NCI-H1092 treated with DMSO at 0.1 percent for 48 hours (cell line): ENCODE measurements around the gene MAD1L1.

Experiments
- DNase-seq: peaks from one replicate; lab custom pipeline; 2025; lab: John Stamatoyannopoulos, UW

The MAD1L1 gene

DNA sequence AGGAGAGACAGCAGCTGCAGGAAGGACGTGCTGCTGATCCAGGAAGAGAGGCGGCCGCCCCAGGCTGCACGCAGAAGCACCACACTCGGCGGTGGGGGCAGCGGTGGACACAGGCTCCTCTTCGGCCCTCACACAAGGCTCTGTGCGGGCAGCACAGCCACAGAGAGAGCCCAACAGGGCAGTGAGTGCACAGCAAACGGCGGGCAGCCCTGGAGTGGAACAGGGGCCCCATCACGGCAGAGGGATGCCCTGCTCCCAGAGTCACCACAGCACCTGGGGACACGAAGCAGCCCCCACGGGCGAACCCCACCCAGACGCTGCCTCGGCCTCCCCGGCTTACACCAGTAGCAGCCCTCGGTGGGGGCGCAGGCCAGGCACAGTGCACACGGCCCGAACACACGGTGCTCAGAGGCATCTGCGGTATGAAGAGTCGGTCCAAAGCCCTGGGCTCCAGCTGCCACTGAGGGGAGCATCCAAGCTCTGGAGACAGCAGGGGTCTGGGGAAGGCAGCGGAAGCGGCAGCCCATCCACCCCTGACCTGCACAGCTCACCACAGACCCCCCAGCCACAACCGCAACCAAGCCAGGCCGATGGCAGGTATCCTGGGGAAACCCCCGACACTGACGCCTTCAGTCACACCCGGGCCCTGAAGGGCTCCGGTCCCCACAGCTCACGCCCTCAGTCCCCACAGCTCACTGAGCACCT lies 26.1 kb upstream of the MAD1L1 start:
- DNase-seq, result no peak

DNA sequence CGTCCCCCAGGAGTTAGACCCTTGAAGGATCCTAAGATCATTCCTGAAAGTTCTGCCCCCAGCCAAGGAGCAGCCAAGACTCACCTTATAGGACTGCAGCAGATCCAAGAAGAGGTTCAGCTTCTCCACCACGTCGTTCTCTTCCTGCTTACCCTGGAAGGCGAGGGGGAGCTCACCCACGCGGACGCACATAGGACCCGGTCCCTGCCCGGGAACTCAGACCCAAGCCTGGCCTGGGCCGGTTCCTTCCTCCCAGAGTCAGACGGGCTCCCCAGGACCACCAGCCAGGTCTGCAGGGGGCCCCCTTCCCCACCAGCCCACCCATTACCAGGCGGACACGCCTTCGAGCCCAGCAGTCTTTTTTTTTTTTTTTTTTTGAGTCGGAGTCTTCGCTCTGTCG lies 24.9 kb upstream of the MAD1L1 start:
- DNase-seq, result no peak

DNA sequence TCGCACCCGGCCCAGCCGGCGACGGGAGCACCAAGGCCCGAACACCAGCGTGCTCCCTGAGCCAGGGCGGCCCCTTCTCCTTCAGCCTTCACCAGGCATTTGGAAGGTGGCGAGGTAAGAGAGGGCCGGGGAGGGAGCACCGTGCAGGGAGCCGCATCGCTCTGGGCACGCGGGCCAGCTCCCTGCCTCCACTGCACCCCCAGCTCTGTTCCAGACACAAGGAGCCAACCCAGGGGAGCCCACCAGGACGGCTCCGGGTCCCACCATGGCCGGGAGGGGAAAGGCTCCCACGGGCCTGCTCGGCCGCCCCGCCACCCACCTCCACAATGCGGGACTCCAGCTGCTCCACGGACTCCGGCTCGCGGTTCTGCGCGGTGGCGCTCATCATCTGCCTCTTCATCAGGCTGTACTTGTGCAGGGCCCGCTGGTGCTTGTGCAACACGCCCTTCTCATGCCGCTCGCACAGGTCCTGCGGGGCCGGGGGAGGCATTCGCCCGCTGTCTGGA lies 24.4 kb upstream of the MAD1L1 start:
- no peak for DNase-seq

DNA sequence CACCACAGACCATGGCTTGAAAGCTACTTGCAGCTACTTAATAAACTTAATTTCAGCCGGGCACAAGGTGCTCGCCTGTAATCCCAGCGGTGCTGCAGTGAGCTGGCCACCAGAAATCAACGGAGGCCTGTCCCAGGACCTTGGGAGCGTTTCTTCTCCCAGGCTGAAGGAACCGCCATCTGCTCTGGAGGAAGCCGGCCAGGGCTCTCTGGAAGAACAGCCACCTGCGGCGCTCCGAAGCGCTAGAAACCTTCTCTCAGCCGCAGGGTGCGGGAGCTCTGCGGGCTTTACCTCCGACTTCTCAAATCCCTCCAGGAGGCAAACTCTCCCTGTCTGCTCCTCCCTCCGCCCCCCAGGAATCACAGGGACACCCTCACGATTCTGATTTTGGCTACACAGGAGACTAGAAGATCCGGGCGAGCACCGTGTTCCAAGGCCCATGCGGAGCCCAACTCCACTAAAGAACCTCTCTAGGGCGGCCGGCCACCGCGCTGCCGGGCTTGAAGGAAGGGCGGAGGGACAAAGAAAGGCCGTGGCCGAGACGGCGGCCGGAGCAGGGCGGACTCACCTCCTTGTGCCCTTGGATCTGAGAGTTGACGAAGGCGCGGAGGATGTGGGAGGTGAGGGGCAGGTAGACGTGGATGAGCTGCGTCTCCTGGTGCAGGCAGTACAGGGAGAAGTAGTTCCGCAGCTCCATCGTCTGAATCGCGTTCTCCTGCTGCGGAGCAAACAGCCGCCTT lies 23.7 kb upstream of the MAD1L1 start:
- no peak for DNase-seq

DNA sequence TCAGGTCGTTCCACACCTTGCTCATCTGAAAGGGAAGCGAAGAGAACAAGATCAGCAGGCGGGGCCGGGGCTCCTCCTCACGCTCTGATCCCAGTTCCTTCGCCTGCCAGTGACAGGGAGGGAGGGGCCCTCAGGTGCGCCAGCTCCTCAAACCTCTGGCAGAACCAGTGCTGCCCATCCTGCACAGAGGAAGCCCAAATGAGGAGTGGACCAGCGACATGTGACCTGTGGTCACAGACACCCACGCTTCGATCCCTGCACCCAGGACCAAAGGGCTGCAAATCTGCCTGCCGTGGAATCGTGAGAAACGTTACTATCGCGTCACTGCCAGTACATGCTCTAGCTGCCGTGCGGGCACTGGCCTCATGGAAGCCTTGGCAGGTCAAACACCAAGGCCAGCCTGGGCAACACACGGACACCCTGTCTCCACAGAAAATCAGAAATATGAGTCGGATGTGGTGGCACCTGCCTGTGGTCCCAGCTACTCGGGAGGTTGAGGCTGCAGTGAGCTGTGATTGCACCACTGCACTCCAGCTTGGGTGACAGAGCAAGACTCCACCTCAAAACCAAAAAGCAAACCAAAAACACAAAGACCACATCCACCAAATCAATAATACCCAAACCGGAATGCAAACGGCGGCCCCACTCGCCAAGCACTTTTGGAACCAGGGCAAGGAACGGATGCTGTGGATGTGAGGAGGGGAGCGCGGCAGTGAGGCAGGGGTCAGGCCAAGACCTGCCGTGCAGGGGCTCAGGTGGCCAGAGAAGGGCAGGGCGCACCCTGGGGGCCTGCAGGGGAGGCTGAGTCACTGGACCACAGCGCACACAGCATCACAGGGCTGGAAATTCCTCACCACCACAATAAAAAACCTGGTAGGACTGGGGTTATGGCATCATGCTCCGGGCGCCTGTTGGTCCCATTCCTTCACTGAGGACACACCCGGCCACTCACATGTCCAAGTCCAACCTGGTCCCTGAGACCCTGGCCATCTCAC lies 22.7 kb upstream of the MAD1L1 start:
- DNase-seq, result no peak

DNA sequence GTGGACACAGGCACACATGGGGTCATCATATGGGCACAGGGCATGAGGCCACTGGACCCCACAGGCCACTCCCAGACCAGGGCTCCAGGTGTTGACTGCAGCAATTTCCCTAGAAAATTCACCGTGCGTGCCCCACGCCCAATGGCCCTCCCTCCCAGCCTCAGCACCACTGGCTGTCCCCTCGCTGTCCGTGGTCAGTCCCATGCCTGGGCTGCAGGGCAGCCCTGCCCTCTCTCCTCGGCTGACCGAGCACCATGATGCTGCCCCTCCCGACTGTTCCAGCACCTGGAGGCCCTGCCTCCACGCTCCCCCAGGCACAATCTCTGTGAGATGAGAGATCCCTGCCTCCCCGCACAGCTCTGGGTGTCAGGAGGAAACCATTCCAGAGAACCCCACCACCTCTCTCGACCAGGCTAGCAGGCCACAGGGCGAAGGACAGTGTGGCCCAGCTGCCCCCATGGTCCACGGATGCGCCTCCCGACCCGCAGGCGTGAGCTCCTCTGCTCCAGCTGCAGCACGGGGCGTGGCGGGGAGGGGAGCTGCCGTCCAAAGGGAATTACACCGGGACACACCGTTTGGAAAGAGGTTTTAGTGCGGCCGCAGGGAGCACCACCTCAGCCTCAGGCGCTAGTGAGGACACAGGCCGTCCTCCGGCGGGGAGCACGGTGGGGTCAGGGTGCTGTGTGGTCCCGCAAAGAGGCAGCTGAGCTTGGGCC lies 21.8 kb upstream of the MAD1L1 start:
- DNase-seq, result no peak

DNA sequence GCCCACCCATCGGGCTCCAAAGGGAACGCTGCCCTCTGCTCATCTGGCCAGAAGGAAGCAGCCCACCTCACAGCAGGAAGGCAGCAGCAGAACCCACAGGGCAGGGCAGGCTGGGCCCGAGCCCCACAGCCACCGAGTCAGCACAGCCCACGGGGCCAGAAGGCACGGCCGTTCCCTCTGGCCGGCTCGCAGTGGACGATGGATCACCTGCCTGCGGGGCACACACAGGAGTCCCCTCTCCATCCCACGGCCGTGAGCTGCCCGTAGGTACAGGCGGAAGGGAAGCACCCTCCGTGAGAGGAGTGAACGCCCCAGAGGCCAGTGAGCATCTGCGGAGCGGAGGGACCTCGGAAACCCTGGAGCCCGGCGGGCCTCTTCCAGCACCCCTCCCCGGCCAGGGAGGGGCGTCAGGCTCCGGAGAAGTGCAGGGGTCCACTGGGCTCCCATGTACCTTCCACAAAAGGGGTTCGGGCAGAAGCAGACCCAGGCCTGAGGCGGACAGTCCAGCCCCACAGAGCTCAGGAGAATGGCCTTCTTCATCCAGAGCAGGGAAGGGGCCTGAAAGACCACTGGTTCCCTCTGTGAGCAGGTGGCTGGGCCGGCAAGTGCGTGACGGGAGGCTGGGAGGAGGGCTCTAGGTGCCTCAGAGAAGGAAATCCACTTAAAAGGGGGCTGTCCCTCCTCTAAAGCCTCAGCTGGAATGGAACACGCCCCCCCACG lies 20.9 kb upstream of the MAD1L1 start:
- DNase-seq, result no peak

DNA sequence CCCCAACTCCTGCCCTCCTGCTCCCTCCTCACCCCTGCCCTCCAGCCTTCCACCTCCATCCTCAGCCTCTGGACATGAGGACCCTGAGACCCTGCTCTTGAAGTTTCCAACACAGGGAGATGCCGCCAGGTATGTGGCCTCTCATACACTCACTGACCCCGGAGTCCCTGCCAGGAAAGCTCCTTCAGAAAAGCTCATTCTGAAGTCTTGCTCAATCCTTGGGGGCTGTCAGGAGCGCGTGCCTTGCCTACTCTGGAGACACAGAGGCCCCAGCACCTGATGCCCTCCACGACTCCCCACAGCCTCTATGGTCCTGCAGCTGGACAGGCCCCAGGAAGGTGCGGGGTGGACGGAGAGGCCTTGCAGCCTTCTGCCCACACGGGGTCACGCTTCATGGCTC lies 20.3 kb upstream of the MAD1L1 start:
- DNase-seq, result no peak

DNA sequence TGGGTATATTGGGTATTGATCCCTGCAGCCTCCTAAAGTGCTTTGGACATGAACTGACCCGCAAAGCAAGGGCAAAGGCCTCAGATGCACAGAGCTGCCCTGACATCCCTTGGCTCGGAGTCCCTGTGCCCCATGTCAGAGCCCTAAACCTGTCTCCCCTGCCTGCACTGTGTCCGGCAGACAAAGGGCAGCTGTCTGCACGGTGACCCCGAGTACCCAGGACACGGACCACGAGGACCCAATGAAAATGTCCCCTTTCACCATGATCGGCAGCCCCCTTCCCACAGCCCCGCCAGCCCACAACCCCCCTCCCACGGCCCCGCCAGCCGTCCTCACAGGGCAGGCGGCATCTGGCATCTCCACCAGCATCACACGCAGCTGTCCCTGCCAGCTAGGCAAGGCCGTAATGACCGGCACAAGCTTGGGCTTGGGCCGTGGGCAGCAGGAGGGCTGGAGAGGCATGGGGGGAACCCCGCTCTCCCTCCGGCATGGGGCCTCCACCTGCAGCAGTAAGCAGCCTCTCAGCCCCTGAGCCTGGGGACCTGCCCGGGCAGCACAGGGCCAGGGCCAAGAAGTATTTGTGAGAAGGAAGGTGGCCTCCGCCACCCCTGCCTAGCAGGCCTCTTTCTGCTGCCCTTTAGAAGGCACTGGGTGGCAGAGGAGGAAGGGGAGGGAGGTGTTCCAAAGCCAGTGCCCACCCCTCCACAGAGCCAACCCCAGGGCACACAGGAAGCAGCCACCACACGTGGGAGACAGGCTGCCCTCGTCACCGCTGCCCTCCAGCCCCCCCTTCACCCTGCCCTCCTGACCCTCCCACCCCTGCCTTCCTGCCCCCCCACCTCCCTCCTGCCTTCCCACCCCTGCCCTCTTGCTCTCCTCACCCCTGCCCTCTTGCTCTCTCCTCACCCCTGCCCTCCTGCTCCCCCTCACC lies 19.4 kb upstream of the MAD1L1 start:
- peak; percentile 4 for DNase-seq

DNA sequence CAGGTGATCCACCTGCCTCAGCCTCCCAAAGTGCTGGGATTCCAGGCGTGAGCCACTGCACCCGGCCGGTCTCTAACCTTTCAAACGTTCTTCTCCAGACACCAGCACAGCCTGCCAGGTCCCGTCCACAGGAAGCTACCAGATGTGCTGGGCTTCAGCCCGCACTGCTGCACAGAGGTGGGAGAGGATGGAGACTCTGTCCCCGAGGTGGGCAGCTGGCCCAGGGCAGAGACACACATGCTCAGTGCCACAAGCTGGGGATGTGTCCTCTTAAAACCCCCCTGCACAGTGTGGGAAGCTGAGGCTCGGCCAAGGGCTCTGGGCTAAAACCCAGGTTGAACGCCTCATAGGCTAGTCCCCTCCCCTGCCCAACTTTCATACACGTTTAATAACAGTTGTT lies 18.6 kb upstream of the MAD1L1 start:
- no peak for DNase-seq

DNA sequence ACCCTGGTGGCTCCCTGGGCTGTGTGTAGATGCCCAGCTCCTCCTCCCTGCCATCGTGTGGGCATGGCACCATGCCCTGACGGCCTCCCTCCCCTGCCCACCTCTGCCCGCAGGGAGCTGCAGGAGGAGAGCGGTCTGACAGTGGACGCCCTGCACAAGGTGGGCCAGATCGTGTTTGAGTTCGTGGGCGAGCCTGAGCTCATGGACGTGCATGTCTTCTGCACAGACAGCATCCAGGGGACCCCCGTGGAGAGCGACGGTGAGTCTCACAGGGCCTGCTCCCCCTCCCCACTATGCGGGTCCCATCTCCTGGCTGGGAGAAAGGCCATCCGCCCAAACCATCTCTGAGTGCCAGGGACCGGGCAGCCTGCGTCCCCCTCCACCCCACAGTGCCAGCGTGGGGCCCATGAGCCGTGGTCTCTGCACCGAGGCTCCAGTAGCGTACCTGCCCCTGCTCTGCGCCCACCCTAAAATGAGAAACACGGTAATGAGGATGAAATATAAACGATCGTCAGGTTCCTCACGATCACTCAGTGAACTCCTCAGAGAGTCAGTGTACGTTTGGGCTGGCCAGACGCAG lies 17.1 kb upstream of the MAD1L1 start:
- no peak for DNase-seq

DNA sequence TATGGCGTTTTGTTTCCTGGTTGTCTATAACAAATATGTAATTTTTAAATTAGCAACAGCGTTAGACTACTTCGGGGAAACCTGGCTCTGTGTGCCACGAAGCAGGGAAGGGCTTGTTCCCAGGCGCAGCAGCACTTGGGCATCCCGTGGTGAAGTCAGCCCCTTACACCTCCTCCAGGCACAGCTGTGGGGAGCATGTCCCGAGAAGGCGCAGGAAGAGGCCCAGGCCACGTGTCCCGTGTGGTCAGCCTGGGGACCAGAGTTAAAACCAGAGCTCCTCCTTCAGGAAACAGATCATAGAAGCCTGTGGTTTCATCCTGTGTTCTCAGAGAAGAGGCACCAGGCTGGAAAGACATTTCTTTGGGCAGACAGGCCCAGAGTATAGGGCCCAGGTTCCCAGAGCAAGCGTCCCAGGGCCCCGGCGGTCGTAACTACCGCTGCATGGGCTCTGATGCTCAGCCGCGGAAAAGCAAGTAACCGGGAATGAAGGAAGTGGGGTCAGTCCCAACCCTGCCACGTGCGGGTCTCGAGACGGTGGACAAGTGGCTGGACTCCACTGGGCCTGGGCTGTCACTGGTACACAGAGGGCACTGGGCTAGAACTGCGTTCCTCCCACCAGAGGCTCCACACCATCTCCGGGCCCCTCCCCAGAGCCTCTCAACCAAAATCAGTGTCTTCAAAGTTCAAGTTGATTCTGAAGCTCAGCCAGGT lies 16.4 kb upstream of the MAD1L1 start:
- no peak for DNase-seq

DNA sequence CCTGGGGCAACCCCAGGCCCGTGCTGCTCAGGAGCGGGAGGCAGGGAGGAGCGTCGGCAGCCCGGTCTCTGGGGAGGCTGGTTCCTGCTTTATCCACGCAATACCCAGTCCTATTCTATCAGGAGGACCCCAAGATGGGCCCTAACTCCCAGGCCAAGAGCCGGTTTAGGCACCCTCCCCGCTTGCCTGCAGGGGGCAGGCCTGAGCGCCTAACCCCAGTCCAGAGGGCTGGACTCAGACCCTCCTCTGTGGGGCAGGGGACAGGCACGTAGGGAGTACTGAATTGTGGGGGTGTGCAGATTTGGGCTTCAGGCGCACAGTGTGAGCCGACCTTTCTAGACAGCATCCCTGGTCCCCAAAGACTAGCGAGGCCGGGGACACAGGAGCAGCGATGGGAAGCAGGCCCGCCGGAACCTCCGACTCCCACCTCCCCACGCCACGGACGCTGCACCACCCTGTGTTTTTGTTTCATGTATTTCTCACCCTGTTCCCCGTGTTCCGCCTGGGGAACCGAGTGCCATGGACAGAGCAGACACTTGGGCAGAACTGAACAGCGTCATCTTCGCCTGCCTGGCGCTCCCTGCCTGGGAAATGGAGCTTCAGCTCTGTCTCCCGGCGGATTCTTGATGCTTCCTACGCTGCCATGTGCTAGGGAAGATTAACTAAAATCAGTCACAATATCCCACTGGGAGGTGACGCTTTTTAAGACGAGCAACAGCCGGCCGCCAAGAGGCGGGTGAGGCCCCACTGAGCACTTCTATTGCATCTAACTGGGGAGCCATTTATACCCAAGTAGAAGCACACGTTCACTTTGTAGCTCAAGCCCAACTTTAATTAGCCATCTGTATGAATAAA lies 14.6 kb upstream of the MAD1L1 start:
- peak; percentile 8 for DNase-seq

DNA sequence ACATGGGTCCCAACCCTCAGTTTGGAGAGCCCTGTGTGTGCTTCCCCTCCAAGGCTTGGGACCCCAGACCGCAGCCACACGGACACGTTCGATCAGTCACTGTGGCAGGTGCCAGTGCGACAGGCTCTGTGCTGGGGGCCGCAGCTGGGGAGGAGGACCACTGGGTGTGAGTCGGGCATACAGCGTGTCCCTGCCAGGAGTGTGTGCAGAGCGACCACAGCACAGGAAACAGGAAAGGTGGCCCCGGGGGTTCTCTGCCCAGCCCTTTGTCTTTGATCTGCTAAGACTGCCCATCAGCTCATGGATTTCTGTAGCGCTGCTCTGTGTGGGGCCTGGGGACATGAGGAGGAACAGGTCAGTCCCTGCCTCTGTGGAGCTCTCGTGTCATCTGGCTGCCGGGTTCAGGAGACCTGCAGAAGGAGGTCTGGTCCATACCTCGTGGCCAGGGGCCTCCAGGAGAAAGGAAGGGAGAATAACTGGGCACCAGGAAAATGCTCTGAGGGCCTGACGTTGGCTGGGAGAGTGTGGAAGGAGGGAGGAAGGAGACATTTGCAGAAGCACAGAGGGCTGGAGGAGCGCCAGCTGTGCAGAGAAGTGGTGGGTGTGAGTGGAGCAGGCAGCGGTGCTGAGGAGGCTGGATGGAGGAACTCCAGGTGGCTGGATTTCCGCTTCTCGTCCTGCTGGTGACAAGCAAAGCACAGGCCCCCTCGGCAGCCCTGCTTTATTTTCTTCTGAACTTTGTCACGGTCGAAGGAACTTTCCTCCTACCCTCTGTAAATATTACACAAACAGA lies 13.3 kb upstream of the MAD1L1 start:
- no peak for DNase-seq

DNA sequence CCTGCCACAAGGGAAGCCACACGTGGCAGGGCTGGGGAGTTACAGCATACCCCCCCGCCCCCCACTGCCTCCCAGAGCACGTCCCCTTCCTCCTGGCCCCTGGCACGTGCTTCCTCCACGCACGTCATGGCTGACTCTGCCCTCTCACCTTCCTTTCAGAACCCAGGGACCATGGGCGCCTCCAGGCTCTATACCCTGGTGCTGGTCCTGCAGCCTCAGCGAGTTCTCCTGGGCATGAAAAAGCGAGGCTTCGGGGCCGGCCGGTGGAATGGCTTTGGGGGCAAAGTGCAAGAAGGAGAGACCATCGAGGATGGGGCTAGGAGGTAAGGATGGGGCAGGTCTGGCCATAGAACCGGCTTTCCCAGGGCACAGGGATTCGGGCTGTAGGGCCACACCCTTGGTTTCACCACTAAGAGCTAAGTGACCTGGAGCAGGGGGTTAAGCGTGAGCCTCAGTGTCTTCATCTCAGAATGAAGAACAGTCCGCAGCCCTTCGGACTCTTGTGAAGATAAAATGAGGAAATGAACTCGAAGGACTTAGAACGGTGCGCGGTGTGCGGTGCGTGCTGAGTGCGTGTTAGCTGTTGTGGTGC lies 11.8 kb upstream of the MAD1L1 start:
- DNase-seq, result no peak

DNA sequence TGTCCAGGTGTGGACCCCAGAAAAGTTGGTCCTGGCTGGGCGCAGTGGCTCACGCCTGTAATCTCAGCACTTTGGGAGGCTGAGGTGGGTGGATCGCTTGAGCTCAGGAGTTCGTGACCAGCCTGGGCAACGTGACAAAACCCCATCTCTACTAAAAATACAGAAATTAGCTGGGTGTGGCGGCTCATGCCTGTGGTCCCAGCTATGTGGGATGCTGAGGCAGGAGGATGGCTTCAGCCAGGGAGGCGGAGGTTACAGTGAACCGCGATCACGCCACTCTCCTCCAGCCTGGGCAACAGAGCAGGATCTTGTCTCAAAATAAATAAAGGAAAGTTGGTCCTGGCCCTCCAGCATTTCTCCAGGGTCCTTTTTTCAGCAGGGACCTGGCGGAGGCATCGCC lies 10.7 kb upstream of the MAD1L1 start:
- no peak for DNase-seq
